Colonic mucosa (tissue), 4 donors: Measurements from ENCODE around the gene ASPN. TPM values are rescaled to one million over a fixed set of nuclear protein-coding genes. Genes with fewer than 3 reads are reported as not detected.

ENCODE experiments used
- DNase-seq: peaks from one replicate; pipeline ENCODE4 v3.0.0-alpha.2; 2020
- H3K27ac ChIP-seq: fragments of 200-600 bp; one replicate; pipeline ENCODE4 v1.8.0; 2021
- H3K27me3 ChIP-seq: fragments of 200-600 bp; one replicate; pipeline ENCODE4 v1.8.0; 2021
- H3K36me3 ChIP-seq: fragments of 200-600 bp; one replicate; pipeline ENCODE4 v1.8.0; 2021
- H3K4me1 ChIP-seq: fragments of 200-600 bp; one replicate; pipeline ENCODE4 v1.8.0; 2021; ENCODE audit warnings: mild to moderate bottlenecking
- H3K4me3 ChIP-seq: fragments of 200-600 bp; one replicate; pipeline ENCODE4 v1.8.0; 2021
- H3K9ac ChIP-seq, 2 donors: one replicate each; pipeline ENCODE4 v1.7.0; 2013; ENCODE audit warnings: control low read depth in 2 of 2, low read depth in 2 of 2, low read length in 2 of 2
- H3K9me3 ChIP-seq: fragments of 200-600 bp; one replicate; pipeline ENCODE4 v1.8.0; 2021
- intact Hi-C: fragments of 100-400 bp; cut with DNase I; formaldehyde crosslinking; loops from one replicate; pipeline ENCODE4 v1.14.1; 2022
- total RNA-seq, 2 donors: library from RNA; stranded (reverse); fragmentation: NEBNext Ultra II Directional in 1 of 2; extraction: Animal tissue kit (Norgen Biotek cat#: 25700) in 1 of 2; gene quantifications; one replicate each; pipeline ENCODE4 v1.2.1, GENCODE V29; 2021
- TF ChIP-seq, protein P1 (sequence below): fragments of 200-600 bp; IDR thresholded peaks from one replicate; pipeline ENCODE4 v1.8.0; 2022; ENCODE audit warnings: antibody characterized with exemption, mild to moderate bottlenecking
- donor health status: healthy.
- donor health status: DM: no; HTN: no; CAD: no.
- donor health status: DM: no; HTN: no; CAD: no.

Gene ASPN
- total RNA-seq, 2 donors from 2014 or later: 0.40 to 7.6 TPM

DNA sequence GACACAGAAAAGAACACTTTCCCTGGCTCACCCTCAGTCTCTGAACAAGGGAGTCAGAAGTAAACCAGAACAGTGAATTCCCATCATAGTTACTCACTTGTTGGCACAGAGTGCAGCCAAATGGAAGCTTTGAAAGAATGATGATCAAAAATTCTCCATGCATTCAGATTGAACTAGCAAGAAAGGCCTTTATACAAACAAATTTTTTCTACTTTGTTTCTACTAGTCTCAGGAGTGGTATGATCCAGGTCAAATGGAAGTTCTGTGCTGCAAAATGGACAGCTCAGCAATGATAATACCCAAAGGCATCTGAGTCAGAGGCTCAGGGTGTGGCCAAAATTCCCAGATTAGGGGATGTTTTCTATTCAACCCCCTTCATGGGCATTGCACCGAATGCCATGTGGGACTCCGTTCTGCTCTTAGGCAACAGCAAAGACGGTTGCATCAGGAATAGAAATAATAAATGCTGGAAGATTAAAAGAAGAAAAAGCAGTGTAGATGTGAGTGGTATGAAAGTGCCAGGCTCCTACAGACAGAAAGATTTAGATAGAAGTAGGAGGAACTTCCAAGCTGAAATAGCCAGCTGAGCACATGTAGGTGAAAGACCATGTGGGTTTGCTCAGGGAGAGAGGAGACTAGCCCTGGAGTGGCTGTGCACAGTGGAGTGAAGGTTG lies 24.0 kb upstream of the ASPN start:
- TF ChIP-seq, protein P1, sequence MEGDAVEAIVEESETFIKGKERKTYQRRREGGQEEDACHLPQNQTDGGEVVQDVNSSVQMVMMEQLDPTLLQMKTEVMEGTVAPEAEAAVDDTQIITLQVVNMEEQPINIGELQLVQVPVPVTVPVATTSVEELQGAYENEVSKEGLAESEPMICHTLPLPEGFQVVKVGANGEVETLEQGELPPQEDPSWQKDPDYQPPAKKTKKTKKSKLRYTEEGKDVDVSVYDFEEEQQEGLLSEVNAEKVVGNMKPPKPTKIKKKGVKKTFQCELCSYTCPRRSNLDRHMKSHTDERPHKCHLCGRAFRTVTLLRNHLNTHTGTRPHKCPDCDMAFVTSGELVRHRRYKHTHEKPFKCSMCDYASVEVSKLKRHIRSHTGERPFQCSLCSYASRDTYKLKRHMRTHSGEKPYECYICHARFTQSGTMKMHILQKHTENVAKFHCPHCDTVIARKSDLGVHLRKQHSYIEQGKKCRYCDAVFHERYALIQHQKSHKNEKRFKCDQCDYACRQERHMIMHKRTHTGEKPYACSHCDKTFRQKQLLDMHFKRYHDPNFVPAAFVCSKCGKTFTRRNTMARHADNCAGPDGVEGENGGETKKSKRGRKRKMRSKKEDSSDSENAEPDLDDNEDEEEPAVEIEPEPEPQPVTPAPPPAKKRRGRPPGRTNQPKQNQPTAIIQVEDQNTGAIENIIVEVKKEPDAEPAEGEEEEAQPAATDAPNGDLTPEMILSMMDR: no peak
- Histone ChIP-seq H3K36me3 (no peaks in the 10 kb centered on the region), H3K27ac (peak overlapping the region; percentile 6), H3K4me1 (no peaks in the 10 kb centered on the region), H3K4me3 (no peak overlapping the region), H3K27me3 (no peaks in the 10 kb centered on the region), H3K9me3 (no peaks in the 10 kb centered on the region), H3K9ac (no peak overlapping the region)
- intact Hi-C loops: no loop called here
- no peak for DNase-seq

DNA sequence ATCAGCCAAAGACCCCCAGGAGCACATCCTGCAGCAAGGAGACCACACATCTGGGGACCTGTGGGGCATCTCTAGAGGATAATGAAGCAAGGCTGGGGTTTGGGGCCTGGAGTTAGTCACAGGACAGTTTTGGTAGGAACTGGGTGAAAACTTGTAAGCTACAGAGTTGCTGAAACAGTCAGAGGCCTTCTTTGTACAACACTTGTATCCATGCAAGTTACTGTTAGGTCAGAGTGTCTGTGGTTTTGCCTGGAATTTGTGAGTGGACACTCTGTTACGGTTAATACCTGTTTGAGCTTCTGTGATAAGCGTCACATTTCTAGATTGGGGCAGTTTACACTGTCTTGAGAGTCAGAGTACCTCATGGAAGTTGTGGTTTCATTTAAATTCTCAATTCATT lies 22.6 kb upstream of the ASPN start:
- DNase-seq: no peak
- TF ChIP-seq, protein P1: no peak
- Histone ChIP-seq H3K9ac (no peak overlapping the region), H3K27me3 (no peaks in the 10 kb centered on the region), H3K36me3 (no peaks in the 10 kb centered on the region), H3K4me1 (no peaks in the 10 kb centered on the region), H3K4me3 (no peak overlapping the region), H3K9me3 (no peaks in the 10 kb centered on the region), H3K27ac (no peak overlapping the region)
- intact Hi-C loops: loop anchor here (5.0 kb wide), 1 partner anchor 127 kb away; no protein-coding TSS in a partner anchor

DNA sequence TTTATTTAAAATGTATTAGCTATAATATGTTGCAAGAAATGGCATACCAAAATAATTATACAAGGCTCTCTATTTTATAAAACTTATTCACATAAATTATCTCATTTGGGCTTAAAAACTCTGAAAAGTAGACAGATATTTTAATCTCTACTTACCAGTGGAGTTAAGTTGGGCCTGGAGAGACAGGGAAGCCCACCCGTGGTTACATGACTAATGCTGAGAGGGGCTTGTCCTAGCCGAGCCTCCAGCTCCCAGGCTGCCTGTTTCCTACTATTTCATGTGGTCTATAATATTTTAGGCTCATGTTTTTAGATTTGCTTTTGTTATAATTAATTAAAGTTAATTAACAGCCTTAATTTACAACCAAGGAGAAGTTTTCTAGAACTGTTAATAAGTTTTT lies 20.9 kb upstream of the ASPN start:
- intact Hi-C loops: loop anchor here (5.0 kb wide), 1 partner anchor 129 kb away; no protein-coding TSS in a partner anchor
- no peaks in the 10 kb centered on the region for H3K4me1 ChIP-seq
- H3K27me3 ChIP-seq: no peaks in the 10 kb centered on the region
- DNase-seq: no peak
- TF ChIP-seq, protein P1: no peak
- no peak overlapping the region for H3K9ac ChIP-seq
- no peaks in the 10 kb centered on the region for H3K9me3 ChIP-seq
- H3K36me3 ChIP-seq: no peaks in the 10 kb centered on the region
- no peak overlapping the region for H3K27ac ChIP-seq
- H3K4me3 ChIP-seq: no peak overlapping the region

DNA sequence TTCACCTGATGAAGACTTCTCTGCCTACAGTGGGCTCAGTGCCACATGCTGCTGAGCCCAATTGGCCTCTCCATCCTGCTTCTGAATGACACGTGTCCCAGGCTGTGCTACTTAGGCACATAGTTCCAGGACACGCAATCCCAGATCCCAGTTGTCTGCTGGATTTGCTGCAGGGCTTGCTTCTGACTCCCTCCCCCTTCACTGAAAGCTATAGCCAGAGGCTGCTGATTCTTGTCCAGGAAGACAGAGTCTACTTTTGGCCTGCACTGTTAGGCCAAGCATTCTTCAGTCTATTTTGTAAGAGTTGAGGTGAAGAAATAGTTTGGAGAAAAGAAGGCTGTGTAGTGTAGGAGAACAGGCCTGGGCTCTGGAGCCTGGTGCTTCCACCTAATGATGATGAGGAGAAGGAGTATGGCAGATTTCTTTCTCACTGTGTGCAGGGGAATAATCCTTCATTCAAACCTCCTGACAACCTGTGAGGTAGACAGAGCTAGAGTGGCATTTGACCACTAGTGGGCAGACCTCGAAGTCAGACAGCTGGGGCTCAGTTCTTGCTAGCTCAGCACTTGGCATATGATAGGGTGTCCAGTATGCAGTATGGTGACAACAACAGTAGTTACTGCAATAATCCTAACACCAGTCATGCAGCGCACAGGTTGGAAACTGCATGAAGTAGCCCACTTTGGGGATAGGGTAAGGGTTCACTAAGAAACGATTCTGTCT lies 19.5 kb upstream of the ASPN start:
- no peaks in the 10 kb centered on the region for H3K4me1 ChIP-seq
- H3K27me3 ChIP-seq: no peaks in the 10 kb centered on the region
- DNase-seq: peak; percentile 41
- H3K9me3 ChIP-seq: no peaks in the 10 kb centered on the region
- H3K4me3 ChIP-seq: no peak overlapping the region
- H3K36me3 ChIP-seq: no peaks in the 10 kb centered on the region
- TF ChIP-seq, protein P1: peak; percentile 43
- intact Hi-C loops: loop anchor here (5.0 kb wide), 1 partner anchor 130 kb away; no protein-coding TSS in a partner anchor
- H3K9ac ChIP-seq: no peak overlapping the region
- H3K27ac ChIP-seq: no peak overlapping the region

DNA sequence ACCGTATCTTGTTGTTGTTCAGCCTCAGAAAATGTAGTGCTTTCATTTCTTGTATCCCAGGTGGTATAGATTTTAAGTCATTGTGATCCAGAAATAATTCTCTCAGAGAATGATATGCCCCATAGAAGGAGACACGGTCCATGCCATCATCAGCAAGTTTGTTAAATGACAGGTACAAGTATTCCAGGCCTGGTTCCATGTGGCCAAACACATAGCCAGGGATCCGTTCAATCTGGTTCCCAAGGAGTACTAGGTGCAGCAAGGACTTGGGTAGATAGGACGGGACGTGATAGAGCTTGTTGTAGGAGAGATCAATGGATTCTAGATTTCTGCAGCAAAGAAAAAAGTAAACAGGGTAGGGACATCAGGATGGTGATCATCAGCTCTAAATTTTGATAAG lies 18.4 kb upstream of the ASPN start:
- Histone ChIP-seq H3K4me3 (no peak overlapping the region), H3K36me3 (no peaks in the 10 kb centered on the region), H3K9me3 (no peaks in the 10 kb centered on the region), H3K27me3 (no peaks in the 10 kb centered on the region), H3K4me1 (no peaks in the 10 kb centered on the region), H3K27ac (no peak overlapping the region), H3K9ac (no peak overlapping the region)
- no peak for DNase-seq
- TF ChIP-seq, protein P1: no peak
- intact Hi-C loops: loop anchor here (5.0 kb wide), 1 partner anchor 132 kb away; no protein-coding TSS in a partner anchor
